Keratinocyte (primary cell): ENCODE data around the gene PAGR1. TPM values are rescaled to one million over a fixed set of nuclear protein-coding genes. Genes with fewer than 3 reads are reported as not detected.
A peak's percentile ranks its signal among the peaks of the same experiment; 100 is the strongest.

ENCODE experiments used
- DNase-seq: peaks from one replicate; pipeline ENCODE4 v3.0.0-alpha.2; 2011; ENCODE audit warnings: low read depth, missing footprints, low spot score
- FAIRE-seq: peaks from 2 replicates; lab custom pipeline; 2011; peaks lifted over from hg19 to GRCh38; lab: Jason Lieb, UNC
- H2AFZ ChIP-seq: 2 replicates; pipeline ENCODE4 v1.6.0; 2012; ENCODE audit warnings: low read length, control low read depth, inconsistent platforms; ENCODE audit not compliant: control insufficient read depth
- H3K27ac ChIP-seq: 2 replicates; pipeline ENCODE4 v1.5.1; 2011; ENCODE audit warnings: low read length; ENCODE audit not compliant: control insufficient read depth, insufficient read depth
- H3K27me3 ChIP-seq: 3 replicates; pipeline ENCODE4 v1.6.0; 2011; ENCODE audit warnings: low read length; ENCODE audit not compliant: control insufficient read depth, insufficient read depth; ENCODE audit errors: extremely low read depth
- H3K36me3 ChIP-seq, 2 experiments: 2 replicates in 1 of 2; 3 replicates in 1 of 2; pipeline ENCODE4 v1.5.1; 2011; ENCODE audit warnings: low read length in 2 of 2, mild to moderate bottlenecking in 1 of 2; ENCODE audit not compliant: control insufficient read depth in 2 of 2, insufficient read depth in 2 of 2; ENCODE audit errors: extremely low read depth in 1 of 2
- H3K4me1 ChIP-seq: 3 replicates; pipeline ENCODE4 v1.5.1; 2011; ENCODE audit warnings: low read length; ENCODE audit not compliant: control insufficient read depth, insufficient read depth; ENCODE audit errors: extremely low read depth
- H3K4me2 ChIP-seq: 3 replicates; pipeline ENCODE4 v1.6.0; 2011; ENCODE audit warnings: low read depth, low read length; ENCODE audit not compliant: control insufficient read depth, insufficient read depth; ENCODE audit errors: extremely low read depth
- H3K4me3 ChIP-seq, 3 experiments: fragments of 200-600 bp in 1 of 3; sonication (generic) in 1 of 3; 2 replicates in 2 of 3; 3 replicates in 1 of 3; pipeline ENCODE4 v1.5.1; 2011 to 2016; ENCODE audit warnings: low read length in 3 of 3, mild to moderate bottlenecking in 3 of 3, control low read depth in 2 of 3, inconsistent platforms in 1 of 3, low read depth in 1 of 3, mixed read lengths in 1 of 3, mixed run types in 1 of 3, moderate library complexity in 1 of 3; ENCODE audit not compliant: control insufficient read depth in 2 of 3, insufficient read depth in 2 of 3; ENCODE audit errors: extremely low read depth in 1 of 3
- H3K79me2 ChIP-seq: 2 replicates; pipeline ENCODE4 v1.6.0; 2012; ENCODE audit warnings: low read length; ENCODE audit not compliant: control insufficient read depth, insufficient read depth
- H3K9ac ChIP-seq: 3 replicates; pipeline ENCODE4 v1.6.0; 2011; ENCODE audit warnings: low read length; ENCODE audit not compliant: control insufficient read depth, insufficient read depth; ENCODE audit errors: extremely low read depth
- H3K9me1 ChIP-seq: 3 replicates; pipeline ENCODE4 v1.6.0; 2011; ENCODE audit warnings: low read length; ENCODE audit not compliant: control insufficient read depth, insufficient read depth; ENCODE audit errors: extremely low read depth
- H3K9me3 ChIP-seq: 2 replicates; pipeline ENCODE4 v1.5.1; 2012; ENCODE audit warnings: low read depth, low read length; ENCODE audit not compliant: control insufficient read depth
- H4K20me1 ChIP-seq: 3 replicates; pipeline ENCODE4 v1.6.0; 2011; ENCODE audit warnings: low read length; ENCODE audit not compliant: control insufficient read depth, insufficient read depth; ENCODE audit errors: extremely low read depth
- CTCF ChIP-seq, 3 experiments: IDR thresholded peaks in 1 of 3; conservative IDR thresholded peaks in 1 of 3; optimal IDR thresholded peaks in 1 of 3; 2 replicates in 2 of 3; 3 replicates in 1 of 3; pipeline versions ENCODE3 to v1.5.1; 2011; ENCODE audit warnings: low read length in 3 of 3, mild to moderate bottlenecking in 3 of 3, moderate library complexity in 2 of 3, control low read depth in 1 of 3, inconsistent platforms in 1 of 3; ENCODE audit not compliant: insufficient read depth in 2 of 3; ENCODE audit errors: extremely low read depth in 1 of 3
- EZH2 ChIP-seq: IDR thresholded peaks from one replicate; pipeline ENCODE4 v1.6.1; 2012; ENCODE audit warnings: inconsistent platforms, mild to moderate bottlenecking, low read length, moderate library complexity
- dilution Hi-C: fragments of 300-500 bp; cut with MboI; formaldehyde crosslinking; loops from one replicate; pipeline ENCODE4 v1.7.0; 2020; ENCODE audit warnings: low sequenced_read_pairs; ENCODE audit not compliant: extremely low pct_ligation_motif_present
- polyA plus RNA-seq, 5 experiments: library from polyadenylated mRNA; depleted of rRNA in 3 of 5; stranded (reverse) in 3 of 5; stranded (forward) in 1 of 5; unstranded in 1 of 5; fragments of >200 nt; gene quantifications; 1 replicate in 1 of 5; 2 replicates in 3 of 5; 3 replicates in 1 of 5; pipeline versions ENCODE4 v1.2.1 to v1.2.3, GENCODE V29; 2011 to 2012; ENCODE audit warnings: missing spikeins in 2 of 5, low read depth in 1 of 5, low replicate concordance in 1 of 5

Gene PAGR1
- polyA plus RNA-seq, 1 donor (not counting 4 experiments of a cell fraction or from before 2014, with no cell fraction given), result 13.6 TPM

- Histone ChIP-seq H3K9me1 (peaks cover 2% of the 10 kb centered on the region), H2AFZ (no peak overlapping the region), H3K27ac (no peak overlapping the region), H3K4me3 (no peak overlapping the region), H3K79me2 (peaks cover 18% of the 10 kb centered on the region), H3K27me3 (peaks cover 15% of the 10 kb centered on the region), H3K4me2 (peak overlapping the region; percentile 84), H4K20me1 (no peaks in the 10 kb centered on the region), H3K4me1 (peaks cover 37% of the 10 kb centered on the region), H3K36me3 (peaks cover 3 to 7% of the 10 kb centered on the region in 2 experiments), H3K9ac (no peak overlapping the region), H3K9me3 (no peaks in the 10 kb centered on the region)
- TF ChIP-seq CTCF (optimal IDR thresholded peaks at IDR 0.05 in 1 of 3, IDR thresholded peaks at IDR 0.05 in 1 of 3, conservative IDR thresholded peaks at IDR 0.05 in 1 of 3; ENCODE audit: extremely low read depth in 1 of 3, insufficient read depth in 2 of 3, low read length in 3 of 3), result no peak
- no peak for TF ChIP-seq EZH2
- dilution Hi-C loops, result no loop called here
- DNase-seq (no peak), FAIRE-seq (no peak)
Observed at GRCh38 chr16:29814592-29814991, 1.4 kb upstream of the PAGR1 start.

- no peak for TF ChIP-seq EZH2
- no peak for TF ChIP-seq CTCF (optimal IDR thresholded peaks at IDR 0.05 in 1 of 3, IDR thresholded peaks at IDR 0.05 in 1 of 3, conservative IDR thresholded peaks at IDR 0.05 in 1 of 3; ENCODE audit: extremely low read depth in 1 of 3, insufficient read depth in 2 of 3, low read length in 3 of 3)
- H3K9me1 ChIP-seq, result peaks cover 2% of the 10 kb centered on the region
- peaks cover 2 to 10% of the 10 kb centered on the region in 2 experiments for H3K36me3 ChIP-seq
- DNase-seq (no peak), FAIRE-seq (no peak)
- H3K79me2 ChIP-seq, result peaks cover 20% of the 10 kb centered on the region
- peak overlapping the region; percentile 84 for H3K4me2 ChIP-seq
- peak overlapping the region; percentile 81 to 88 (median 87) for H3K4me3 ChIP-seq
- H3K4me1 ChIP-seq, result peaks cover 41% of the 10 kb centered on the region
- peaks cover 15% of the 10 kb centered on the region for H3K27me3 ChIP-seq
- H3K9ac ChIP-seq, result peak overlapping the region; percentile 88
- peak overlapping the region; percentile 83 for H3K27ac ChIP-seq
- H4K20me1 ChIP-seq, result no peaks in the 10 kb centered on the region
- peak overlapping the region; percentile 83 for H2AFZ ChIP-seq
- dilution Hi-C loops, result no loop called here
- H3K9me3 ChIP-seq, result no peaks in the 10 kb centered on the region
Observed at GRCh38 chr16:29815032-29815721, 775 bp upstream of the PAGR1 start.
